Measurements from ENCODE around the gene TECPR2.

GRCh38 chr14:102502571-102502970 lies 139.8 kb downstream of the TECPR2 start:
- TF ChIP-seq, protein P1, sequence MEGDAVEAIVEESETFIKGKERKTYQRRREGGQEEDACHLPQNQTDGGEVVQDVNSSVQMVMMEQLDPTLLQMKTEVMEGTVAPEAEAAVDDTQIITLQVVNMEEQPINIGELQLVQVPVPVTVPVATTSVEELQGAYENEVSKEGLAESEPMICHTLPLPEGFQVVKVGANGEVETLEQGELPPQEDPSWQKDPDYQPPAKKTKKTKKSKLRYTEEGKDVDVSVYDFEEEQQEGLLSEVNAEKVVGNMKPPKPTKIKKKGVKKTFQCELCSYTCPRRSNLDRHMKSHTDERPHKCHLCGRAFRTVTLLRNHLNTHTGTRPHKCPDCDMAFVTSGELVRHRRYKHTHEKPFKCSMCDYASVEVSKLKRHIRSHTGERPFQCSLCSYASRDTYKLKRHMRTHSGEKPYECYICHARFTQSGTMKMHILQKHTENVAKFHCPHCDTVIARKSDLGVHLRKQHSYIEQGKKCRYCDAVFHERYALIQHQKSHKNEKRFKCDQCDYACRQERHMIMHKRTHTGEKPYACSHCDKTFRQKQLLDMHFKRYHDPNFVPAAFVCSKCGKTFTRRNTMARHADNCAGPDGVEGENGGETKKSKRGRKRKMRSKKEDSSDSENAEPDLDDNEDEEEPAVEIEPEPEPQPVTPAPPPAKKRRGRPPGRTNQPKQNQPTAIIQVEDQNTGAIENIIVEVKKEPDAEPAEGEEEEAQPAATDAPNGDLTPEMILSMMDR (optimal IDR thresholded peaks at IDR 0.05 in 1 of 3, IDR thresholded peaks at IDR 0.05 in 1 of 3, conservative IDR thresholded peaks at IDR 0.05 in 1 of 3; ENCODE audit: extremely low read depth in 1 of 3, insufficient read depth in 2 of 3, low read length in 3 of 3): no peak
- no peak for TF ChIP-seq EZH2 (IDR thresholded peaks at IDR 0.05; ENCODE audit: low read length)
